ENCODE measurements around the gene UVSSA.

Gene UVSSA

GRCh38 chr4:1398681-1399507, 51.9 kb downstream of the UVSSA start:
- no peak for DNase-seq

- no peak for DNase-seq
Measured at GRCh38 chr4:1399508-1400190, 52.6 kb downstream of the UVSSA start.

- no peak for DNase-seq
Measured at GRCh38 chr4:1400191-1400805, 53.3 kb downstream of the UVSSA start.

GRCh38 chr4:1400831-1401408, 53.9 kb downstream of the UVSSA start:
- DNase-seq = no peak

- no peak for DNase-seq
Measured at GRCh38 chr4:1401409-1402020, 54.5 kb downstream of the UVSSA start.

GRCh38 chr4:1402021-1402515, 55.1 kb downstream of the UVSSA start:
- no peak for DNase-seq

GRCh38 chr4:1402516-1403091, 55.6 kb downstream of the UVSSA start:
- DNase-seq = no peak

- no peak for DNase-seq
Measured at GRCh38 chr4:1403177-1403583, 56.2 kb downstream of the UVSSA start.

- DNase-seq = no peak
Measured at GRCh38 chr4:1403591-1404572, 56.9 kb downstream of the UVSSA start.

- no peak for DNase-seq
Measured at GRCh38 chr4:1404573-1405253, 57.7 kb downstream of the UVSSA start.

GRCh38 chr4:1405254-1405635, 58.2 kb downstream of the UVSSA start:
- DNase-seq = no peak

GRCh38 chr4:1405636-1406393, 58.8 kb downstream of the UVSSA start:
- DNase-seq = no peak

- no peak for DNase-seq
Measured at GRCh38 chr4:1406394-1406980, 59.5 kb downstream of the UVSSA start, which contains the start of gene NKX1-1. TSS of gene NKX1-1 (minus strand) at chr4:1406442. CDS start at chr4:1406442, 0 bp downstream.

GRCh38 chr4:1406981-1407656, 60.1 kb downstream of the UVSSA start:
- DNase-seq = no peak

GRCh38 chr4:1407657-1408333, 60.8 kb downstream of the UVSSA start:
- no peak for DNase-seq

- no peak for DNase-seq
Measured at GRCh38 chr4:1408418-1408817, 61.4 kb downstream of the UVSSA start.

- DNase-seq = no peak
Measured at GRCh38 chr4:1409079-1409478, 62.1 kb downstream of the UVSSA start.
